Activated naive CD4-positive, alpha-beta T cell treated with anti-CD3 and anti-CD28 coated beads for 36 hours (primary cell): Measurements from ENCODE around the gene UGT1A7. TPM values are rescaled to one million over a fixed set of nuclear protein-coding genes. Genes with fewer than 3 reads are reported as not detected.

ENCODE experiments used
- CTCF ChIA-PET: fragments of 350-600 bp; sonication (Branson Sonifier 250); formaldehyde crosslinking; loops from one replicate; lab custom pipeline; 2021; ENCODE audit warnings: antibody characterized with exemption; lab: Charles Lee
- DNase-seq: peaks from one replicate; pipeline ENCODE4 v3.0.0-alpha.2; 2020
- H3K27ac Mint-ChIP-seq: one replicate; pipeline ENCODE4 v1.8.0; 2021; ENCODE audit warnings: mild to moderate bottlenecking, mixed read lengths
- H3K27me3 Mint-ChIP-seq: one replicate; pipeline ENCODE4 v1.8.0; 2021; ENCODE audit warnings: low read depth, mixed read lengths
- H3K36me3 Mint-ChIP-seq: one replicate; pipeline ENCODE4 v1.8.0; 2021; ENCODE audit warnings: low read depth, mixed read lengths
- H3K4me1 Mint-ChIP-seq: one replicate; pipeline ENCODE4 v1.8.0; 2021; ENCODE audit warnings: low read depth, mixed read lengths
- H3K4me3 Mint-ChIP-seq: one replicate; pipeline ENCODE4 v1.8.0; 2021; ENCODE audit warnings: mild to moderate bottlenecking, moderate library complexity, mixed read lengths
- H3K9me3 Mint-ChIP-seq: one replicate; pipeline ENCODE4 v1.8.0; 2021; ENCODE audit warnings: mixed read lengths
- intact Hi-C: fragments of 100-400 bp; cut with micrococcal nuclease; formaldehyde crosslinking; loops from one replicate; pipeline ENCODE4 v1.15.1; 2023
- total RNA-seq, 2 experiments: library from RNA; stranded (reverse); gene quantifications; one replicate each; pipeline ENCODE4 v1.2.3, GENCODE V29; 2021

Gene UGT1A7
- total RNA-seq, 2 experiments from 2014 or later = not detected

GRCh38 chr2:233813236-233814055, 131.7 kb downstream of the UGT1A7 start:
- no peaks in the 10 kb centered on the region for H3K4me1 Mint-ChIP-seq
- intact Hi-C loops = no loop called here
- no peaks in the 10 kb centered on the region for H3K9me3 Mint-ChIP-seq
- CTCF ChIA-PET = interaction anchor here (0.6 kb wide), 1 partner anchor 727 kb away, joined by 4 read pairs; no protein-coding TSS in a partner anchor
- no peak overlapping the region for H3K27ac Mint-ChIP-seq
- H3K27me3 Mint-ChIP-seq = no peaks in the 10 kb centered on the region
- H3K36me3 Mint-ChIP-seq = no peaks in the 10 kb centered on the region
- H3K4me3 Mint-ChIP-seq = no peak overlapping the region
- DNase-seq = no peak

GRCh38 chr2:233814056-233814835, 132.5 kb downstream of the UGT1A7 start:
- Mint-ChIP-seq H3K27ac (no peak overlapping the region), H3K4me1 (no peaks in the 10 kb centered on the region), H3K27me3 (no peaks in the 10 kb centered on the region), H3K4me3 (no peak overlapping the region), H3K36me3 (no peaks in the 10 kb centered on the region), H3K9me3 (no peaks in the 10 kb centered on the region)
- peak; percentile 1 for DNase-seq
- CTCF ChIA-PET = no interaction called here
- intact Hi-C loops = no loop called here

GRCh38 chr2:233815861-233816260, 134.2 kb downstream of the UGT1A7 start:
- intact Hi-C loops = no loop called here
- DNase-seq = no peak
- Mint-ChIP-seq H3K27me3 (no peaks in the 10 kb centered on the region), H3K4me3 (no peak overlapping the region), H3K4me1 (no peaks in the 10 kb centered on the region), H3K9me3 (no peaks in the 10 kb centered on the region), H3K36me3 (no peaks in the 10 kb centered on the region), H3K27ac (no peak overlapping the region)
- CTCF ChIA-PET = no interaction called here

GRCh38 chr2:233816334-233816733, 134.6 kb downstream of the UGT1A7 start:
- Mint-ChIP-seq H3K36me3 (no peaks in the 10 kb centered on the region), H3K27me3 (no peaks in the 10 kb centered on the region), H3K4me3 (no peak overlapping the region), H3K9me3 (no peaks in the 10 kb centered on the region), H3K27ac (no peak overlapping the region), H3K4me1 (no peaks in the 10 kb centered on the region)
- CTCF ChIA-PET = no interaction called here
- DNase-seq = no peak
- intact Hi-C loops = no loop called here

GRCh38 chr2:233816771-233817170, 135.1 kb downstream of the UGT1A7 start:
- no peak for DNase-seq
- CTCF ChIA-PET = no interaction called here
- intact Hi-C loops = no loop called here
- Mint-ChIP-seq H3K4me3 (no peak overlapping the region), H3K36me3 (no peaks in the 10 kb centered on the region), H3K27ac (no peak overlapping the region), H3K4me1 (no peaks in the 10 kb centered on the region), H3K9me3 (no peaks in the 10 kb centered on the region), H3K27me3 (no peaks in the 10 kb centered on the region)

GRCh38 chr2:233817361-233817911, 135.7 kb downstream of the UGT1A7 start:
- no peaks in the 10 kb centered on the region for H3K36me3 Mint-ChIP-seq
- intact Hi-C loops = no loop called here
- DNase-seq = no peak
- no peaks in the 10 kb centered on the region for H3K9me3 Mint-ChIP-seq
- CTCF ChIA-PET = no interaction called here
- no peaks in the 10 kb centered on the region for H3K27me3 Mint-ChIP-seq
- no peak overlapping the region for H3K27ac Mint-ChIP-seq
- H3K4me1 Mint-ChIP-seq = no peaks in the 10 kb centered on the region
- no peak overlapping the region for H3K4me3 Mint-ChIP-seq

GRCh38 chr2:233817995-233818638, 136.4 kb downstream of the UGT1A7 start:
- CTCF ChIA-PET = no interaction called here
- Mint-ChIP-seq H3K36me3 (no peaks in the 10 kb centered on the region), H3K4me3 (no peak overlapping the region), H3K27me3 (no peaks in the 10 kb centered on the region), H3K27ac (no peak overlapping the region), H3K4me1 (no peaks in the 10 kb centered on the region), H3K9me3 (no peaks in the 10 kb centered on the region)
- intact Hi-C loops = no loop called here
- DNase-seq = no peak

- H3K36me3 Mint-ChIP-seq = no peaks in the 10 kb centered on the region
- H3K4me3 Mint-ChIP-seq = no peak overlapping the region
- H3K27ac Mint-ChIP-seq = no peak overlapping the region
- DNase-seq = no peak
- CTCF ChIA-PET = no interaction called here
- H3K9me3 Mint-ChIP-seq = no peaks in the 10 kb centered on the region
- no peaks in the 10 kb centered on the region for H3K4me1 Mint-ChIP-seq
- H3K27me3 Mint-ChIP-seq = no peaks in the 10 kb centered on the region
- intact Hi-C loops = no loop called here
Observed at GRCh38 chr2:233818639-233819621, 137.2 kb downstream of the UGT1A7 start.

- CTCF ChIA-PET = interaction anchor here (0.7 kb wide), 1 partner anchor 1001 kb away, joined by 3 read pairs; no protein-coding TSS in a partner anchor
- Mint-ChIP-seq H3K27me3 (no peaks in the 10 kb centered on the region), H3K4me3 (no peak overlapping the region), H3K27ac (no peak overlapping the region), H3K4me1 (no peaks in the 10 kb centered on the region), H3K9me3 (no peaks in the 10 kb centered on the region), H3K36me3 (no peaks in the 10 kb centered on the region)
- no peak for DNase-seq
- intact Hi-C loops = no loop called here
Observed at GRCh38 chr2:233819884-233820773, 138.4 kb downstream of the UGT1A7 start.

- Mint-ChIP-seq H3K36me3 (no peaks in the 10 kb centered on the region), H3K27me3 (no peaks in the 10 kb centered on the region), H3K4me1 (no peaks in the 10 kb centered on the region), H3K27ac (no peak overlapping the region), H3K9me3 (no peaks in the 10 kb centered on the region), H3K4me3 (no peak overlapping the region)
- no peak for DNase-seq
- CTCF ChIA-PET = interaction anchor here (0.7 kb wide), 1 partner anchor 1002 kb away, joined by 3 read pairs; no protein-coding TSS in a partner anchor
- intact Hi-C loops = no loop called here
Observed at GRCh38 chr2:233820774-233821105, 139.0 kb downstream of the UGT1A7 start.

- CTCF ChIA-PET = no interaction called here
- no peaks in the 10 kb centered on the region for H3K4me1 Mint-ChIP-seq
- intact Hi-C loops = no loop called here
- no peak overlapping the region for H3K4me3 Mint-ChIP-seq
- DNase-seq = no peak
- no peak overlapping the region for H3K27ac Mint-ChIP-seq
- H3K9me3 Mint-ChIP-seq = no peaks in the 10 kb centered on the region
- no peaks in the 10 kb centered on the region for H3K27me3 Mint-ChIP-seq
- no peaks in the 10 kb centered on the region for H3K36me3 Mint-ChIP-seq
Observed at GRCh38 chr2:233821196-233821595, 139.5 kb downstream of the UGT1A7 start.
